IPS-20b (cell line): ENCODE measurements around the gene PKLR.
A peak's percentile ranks its signal among the peaks of the same experiment; 100 is the strongest.

ENCODE experiments used
- H3K27ac ChIP-seq: one replicate; pipeline ENCODE4 v1.5.1; 2013; ENCODE audit warnings: low read length
- H3K27me3 ChIP-seq: 2 replicates; pipeline ENCODE4 v1.6.1; 2013; ENCODE audit warnings: mild to moderate bottlenecking, low read length, inconsistent platforms; ENCODE audit not compliant: insufficient read depth
- H3K36me3 ChIP-seq: 2 replicates; pipeline ENCODE4 v1.6.1; 2013; ENCODE audit warnings: low read depth, mild to moderate bottlenecking, inconsistent platforms, low read length, moderate library complexity; ENCODE audit not compliant: insufficient read depth
- H3K4me1 ChIP-seq: 2 replicates; pipeline ENCODE4 v1.6.1; 2013; ENCODE audit warnings: mild to moderate bottlenecking, control low read depth, inconsistent platforms, low read length, moderate library complexity; ENCODE audit not compliant: insufficient read depth
- H3K4me3 ChIP-seq: 2 replicates; pipeline ENCODE4 v1.5.1; 2013; ENCODE audit warnings: mild to moderate bottlenecking, low read length, inconsistent platforms
- H3K9ac ChIP-seq: 2 replicates; pipeline ENCODE4 v1.6.1; 2013; ENCODE audit warnings: low read depth, mild to moderate bottlenecking, inconsistent platforms, low read length, moderate library complexity
- H3K9me3 ChIP-seq: 2 replicates; pipeline ENCODE4 v1.6.1; 2013; ENCODE audit warnings: mild to moderate bottlenecking, low read depth, low read length, inconsistent platforms; ENCODE audit not compliant: insufficient read depth

Gene PKLR

GRCh38 chr1:155261852-155262673 lies 39.2 kb downstream of the PKLR start, which contains the start of gene SCAMP3:
Gene SCAMP3 (minus strand): TSS chr1:155262360. CDS start chr1:155262151, 209 bp downstream.
- Histone ChIP-seq H3K4me1 (peaks cover 5% of the 10 kb centered on the region; the same call in 1 of the 2 replicates), H3K27me3 (no peaks in the 10 kb centered on the region), H3K36me3 (peaks cover 52% of the 10 kb centered on the region), H3K9ac (peak within 1 kb of the TSS; percentile 88), H3K4me3 (peak within 1 kb of the TSS; percentile 88), H3K27ac (peak within 1 kb of the TSS; percentile 68), H3K9me3 (no peaks in the 10 kb centered on the region)

GRCh38 chr1:155261493-155261851 lies 39.8 kb downstream of the PKLR start:
- Histone ChIP-seq H3K27me3 (no peaks in the 10 kb centered on the region), H3K4me3 (peak overlapping the region; percentile 88), H3K4me1 (peaks cover 5% of the 10 kb centered on the region; the same call in 1 of the 2 replicates), H3K36me3 (peaks cover 52% of the 10 kb centered on the region), H3K27ac (no peak overlapping the region), H3K9me3 (no peaks in the 10 kb centered on the region), H3K9ac (peak overlapping the region; percentile 88)

- no peak overlapping the region for H3K27ac ChIP-seq
- H3K9me3 ChIP-seq = no peaks in the 10 kb centered on the region
- no peak overlapping the region for H3K9ac ChIP-seq
- peaks cover 42% of the 10 kb centered on the region for H3K36me3 ChIP-seq
- no peaks in the 10 kb centered on the region for H3K27me3 ChIP-seq
- H3K4me1 ChIP-seq = peaks cover 5% of the 10 kb centered on the region; the same call in 1 of the 2 replicates
- H3K4me3 ChIP-seq = no peak overlapping the region
These were observed 41.0 kb downstream of the PKLR start for GRCh38 chr1:155260276-155260675.

- peaks cover 3% of the 10 kb centered on the region; the same call in 1 of the 2 replicates for H3K4me1 ChIP-seq
- H3K9me3 ChIP-seq = no peaks in the 10 kb centered on the region
- no peak overlapping the region for H3K27ac ChIP-seq
- peak overlapping the region; percentile 79; the same call in 1 of the 2 replicates for H3K9ac ChIP-seq
- H3K27me3 ChIP-seq = no peaks in the 10 kb centered on the region
- H3K4me3 ChIP-seq = peak overlapping the region; percentile 83
- H3K36me3 ChIP-seq = peaks cover 15% of the 10 kb centered on the region; the same call in 1 of the 2 replicates
These were observed 45.0 kb downstream of the PKLR start for GRCh38 chr1:155256058-155256852.

- Histone ChIP-seq H3K9me3 (no peaks in the 10 kb centered on the region), H3K27me3 (no peaks in the 10 kb centered on the region), H3K36me3 (peaks cover 15% of the 10 kb centered on the region; the same call in 1 of the 2 replicates), H3K27ac (no peak within 1 kb of the TSS), H3K4me3 (peak within 1 kb of the TSS; percentile 83), H3K4me1 (no peaks in the 10 kb centered on the region; the same call in 1 of the 2 replicates), H3K9ac (peak within 1 kb of the TSS; percentile 79)
These were observed 45.8 kb downstream of the PKLR start, which contains the start of gene ENTREP3 for GRCh38 chr1:155255243-155256007. Gene ENTREP3 (minus strand): TSS chr1:155255483. CDS start chr1:155254877, 606 bp downstream.

- peaks cover 12% of the 10 kb centered on the region; the same call in 1 of the 2 replicates for H3K36me3 ChIP-seq
- H3K9ac ChIP-seq = peak overlapping the region; percentile 79
- H3K9me3 ChIP-seq = no peaks in the 10 kb centered on the region
- H3K4me1 ChIP-seq = no peaks in the 10 kb centered on the region; the same call in 1 of the 2 replicates
- no peaks in the 10 kb centered on the region; the same call in 1 of the 2 replicates for H3K27me3 ChIP-seq
- peak overlapping the region; percentile 83 for H3K4me3 ChIP-seq
- no peak overlapping the region for H3K27ac ChIP-seq
These were observed 46.5 kb downstream of the PKLR start for GRCh38 chr1:155254714-155255242.

GRCh38 chr1:155254228-155254713 lies 47.0 kb downstream of the PKLR start:
- Histone ChIP-seq H3K4me1 (no peaks in the 10 kb centered on the region; the same call in 1 of the 2 replicates), H3K27me3 (no peaks in the 10 kb centered on the region; the same call in 1 of the 2 replicates), H3K9ac (peak overlapping the region; percentile 79; the same call in 1 of the 2 replicates), H3K27ac (no peak overlapping the region), H3K9me3 (no peaks in the 10 kb centered on the region), H3K36me3 (peaks cover 12% of the 10 kb centered on the region; the same call in 1 of the 2 replicates), H3K4me3 (peak overlapping the region; percentile 83)

GRCh38 chr1:155253797-155254196 lies 47.4 kb downstream of the PKLR start:
- Histone ChIP-seq H3K27ac (no peak overlapping the region), H3K9me3 (no peaks in the 10 kb centered on the region), H3K9ac (no peak overlapping the region), H3K4me3 (peak overlapping the region; percentile 83; the same call in 1 of the 2 replicates), H3K27me3 (no peaks in the 10 kb centered on the region; the same call in 1 of the 2 replicates), H3K36me3 (peaks cover 12% of the 10 kb centered on the region; the same call in 1 of the 2 replicates), H3K4me1 (no peaks in the 10 kb centered on the region; the same call in 1 of the 2 replicates)

GRCh38 chr1:155253208-155253607 lies 48.0 kb downstream of the PKLR start:
- H3K4me3 ChIP-seq = no peak overlapping the region
- H3K9me3 ChIP-seq = no peaks in the 10 kb centered on the region
- no peak overlapping the region for H3K27ac ChIP-seq
- H3K36me3 ChIP-seq = peaks cover 11% of the 10 kb centered on the region; the same call in 1 of the 2 replicates
- no peaks in the 10 kb centered on the region; the same call in 1 of the 2 replicates for H3K27me3 ChIP-seq
- no peak overlapping the region for H3K9ac ChIP-seq
- H3K4me1 ChIP-seq = no peaks in the 10 kb centered on the region; the same call in 1 of the 2 replicates

- H3K27me3 ChIP-seq = peaks cover 7% of the 10 kb centered on the region
- H3K27ac ChIP-seq = no peak overlapping the region
- no peaks in the 10 kb centered on the region for H3K9me3 ChIP-seq
- no peak overlapping the region for H3K4me3 ChIP-seq
- peaks cover 18% of the 10 kb centered on the region; the same call in 1 of the 2 replicates for H3K36me3 ChIP-seq
- no peaks in the 10 kb centered on the region; the same call in 1 of the 2 replicates for H3K4me1 ChIP-seq
- H3K9ac ChIP-seq = no peak overlapping the region
These were observed 49.7 kb downstream of the PKLR start for GRCh38 chr1:155251566-155251965.
